Measurements from ENCODE around the gene ADAP1. TPM values are rescaled to one million over a fixed set of nuclear protein-coding genes. Genes with fewer than 3 reads are reported as not detected.

Gene ADAP1
- total and polyA plus RNA-seq, 2 donors from 2014 or later: 36.4 to 48.2 TPM

GRCh38 chr7:859359-860030, 95.0 kb downstream of the ADAP1 start:
- Histone ChIP-seq H3K9ac (ENCODE audit: low read length in 3 of 3) (no peak overlapping the region), H3K27me3 (ENCODE audit: control insufficient read depth, insufficient read depth, low read length) (no peaks in the 10 kb centered on the region), H3K4me3 (ENCODE audit: low read length in 3 of 3) (no peak overlapping the region), H3K9me3 (ENCODE audit: control insufficient read depth in 2 of 3, insufficient read depth in 1 of 3, low read length in 3 of 3) (no peaks in the 10 kb centered on the region), H3K4me1 (ENCODE audit: control insufficient read depth in 2 of 3, insufficient read depth in 2 of 3, low read depth in 1 of 3, low read length in 3 of 3) (no peaks in the 10 kb centered on the region), H3K27ac (ENCODE audit: low read depth in 2 of 2, low read length in 2 of 2) (no peak overlapping the region), H3K36me3 (ENCODE audit: control insufficient read depth in 2 of 3, insufficient read depth in 3 of 3, low read length in 3 of 3) (peaks cover 6 to 62% (median 30%) of the 10 kb centered on the region in 3 donors)
- FAIRE-seq: no peak
- intact Hi-C loops (cut with DNase I): no loop called here
- no peak for DNase-seq
- no peak for TF ChIP-seq CTCF (IDR thresholded peaks at IDR 0.05; ENCODE audit: borderline replicate concordance, extremely low read depth, insufficient read depth)

- Histone ChIP-seq H3K4me1 (ENCODE audit: control insufficient read depth in 2 of 3, insufficient read depth in 2 of 3, low read depth in 1 of 3, low read length in 3 of 3) (no peaks in the 10 kb centered on the region), H3K36me3 (ENCODE audit: control insufficient read depth in 2 of 3, insufficient read depth in 3 of 3, low read length in 3 of 3) (peaks cover 6 to 69% (median 45%) of the 10 kb centered on the region in 3 donors), H3K4me3 (ENCODE audit: low read length in 3 of 3) (no peak overlapping the region), H3K27ac (ENCODE audit: low read depth in 2 of 2, low read length in 2 of 2) (no peak overlapping the region), H3K9me3 (ENCODE audit: control insufficient read depth in 2 of 3, insufficient read depth in 1 of 3, low read length in 3 of 3) (no peaks in the 10 kb centered on the region), H3K9ac (ENCODE audit: low read length in 3 of 3) (no peak overlapping the region), H3K27me3 (ENCODE audit: control insufficient read depth, insufficient read depth, low read length) (no peaks in the 10 kb centered on the region)
- FAIRE-seq: no peak
- TF ChIP-seq CTCF (IDR thresholded peaks at IDR 0.05; ENCODE audit: borderline replicate concordance, extremely low read depth, insufficient read depth): no peak
- intact Hi-C loops (cut with DNase I): no loop called here
- peak in 1 of 5 donors; percentile 9 for DNase-seq
Observed at GRCh38 chr7:857661-858060, 96.8 kb downstream of the ADAP1 start.

DNA sequence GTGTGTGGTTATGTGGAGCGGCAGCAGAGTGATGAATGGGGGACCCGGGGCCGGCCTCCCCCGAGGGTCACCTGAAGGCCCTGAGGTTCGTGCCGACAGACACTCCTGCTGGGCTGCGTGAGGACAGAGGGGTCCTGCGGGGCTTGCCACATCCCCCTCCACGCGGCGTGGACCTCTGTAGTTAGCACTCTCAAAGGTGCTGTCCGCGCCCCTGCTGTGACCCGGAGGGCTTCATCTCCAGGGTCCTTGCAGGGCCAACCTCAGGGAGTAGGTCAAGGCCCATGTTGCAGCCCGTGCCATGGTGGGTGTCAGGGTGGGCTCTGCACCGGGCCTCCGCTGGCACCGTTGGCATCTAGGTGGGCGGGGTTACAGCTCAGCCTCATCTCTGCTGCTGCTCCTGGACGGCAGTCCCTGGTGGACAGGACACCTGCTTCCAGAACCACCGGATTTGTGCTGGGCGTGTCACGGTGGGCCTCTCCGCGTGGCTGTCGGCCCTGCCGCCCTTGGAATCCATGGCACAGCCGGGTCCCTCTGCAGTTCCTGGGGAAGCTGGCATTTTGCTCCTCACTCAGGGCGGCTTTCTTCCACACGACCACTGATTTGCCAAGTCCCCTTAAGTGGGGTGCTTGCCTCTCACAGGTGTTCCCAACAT, 97.9 kb downstream of the ADAP1 start:
- Histone ChIP-seq H3K36me3 (ENCODE audit: control insufficient read depth in 2 of 3, insufficient read depth in 3 of 3, low read length in 3 of 3) (peaks cover 6 to 65% (median 47%) of the 10 kb centered on the region in 3 donors), H3K27ac (ENCODE audit: low read depth in 2 of 2, low read length in 2 of 2) (peak overlapping the region in 1 of 2 donors; percentile 13), H3K9me3 (ENCODE audit: control insufficient read depth in 2 of 3, insufficient read depth in 1 of 3, low read length in 3 of 3) (no peaks in the 10 kb centered on the region), H3K4me3 (ENCODE audit: low read length in 3 of 3) (no peak overlapping the region), H3K27me3 (ENCODE audit: control insufficient read depth, insufficient read depth, low read length) (no peaks in the 10 kb centered on the region), H3K4me1 (ENCODE audit: control insufficient read depth in 2 of 3, insufficient read depth in 2 of 3, low read depth in 1 of 3, low read length in 3 of 3) (no peaks in the 10 kb centered on the region), H3K9ac (ENCODE audit: low read length in 3 of 3) (no peak overlapping the region)
- no peak for DNase-seq
- intact Hi-C loops (cut with DNase I): no loop called here
- no peak for FAIRE-seq
- no peak for TF ChIP-seq CTCF (IDR thresholded peaks at IDR 0.05; ENCODE audit: borderline replicate concordance, extremely low read depth, insufficient read depth)
